GM10248 (cell line): ENCODE data around the gene PSEN2.

Experiments
- CTCF ChIA-PET: fragments of 300-600 bp; sonication (Branson Sonifier 250); formaldehyde crosslinking; extraction: SDS; loops from one replicate; lab custom pipeline; 2021; ENCODE audit warnings: antibody characterized with exemption; lab: Yijun Ruan, JAX
- POLR2A ChIA-PET: fragments of 350-650 bp; sonication (Branson Sonifier 250); formaldehyde crosslinking; extraction: SDS; loops from one replicate; lab custom pipeline; 2020; ENCODE audit warnings: antibody characterized with exemption; lab: Yijun Ruan, JAX
- DNase-seq: peaks from one replicate; pipeline ENCODE4 v3.0.0; 2012; ENCODE audit errors: extremely low spot score
- TF ChIP-seq, protein P1 (sequence below): IDR thresholded peaks from 2 replicates; pipeline ENCODE4 v1.5.1; 2012; ENCODE audit warnings: mild to moderate bottlenecking, low read depth; ENCODE audit errors: extremely low read depth, missing control alignments, control extremely low read depth

Gene PSEN2

DNA sequence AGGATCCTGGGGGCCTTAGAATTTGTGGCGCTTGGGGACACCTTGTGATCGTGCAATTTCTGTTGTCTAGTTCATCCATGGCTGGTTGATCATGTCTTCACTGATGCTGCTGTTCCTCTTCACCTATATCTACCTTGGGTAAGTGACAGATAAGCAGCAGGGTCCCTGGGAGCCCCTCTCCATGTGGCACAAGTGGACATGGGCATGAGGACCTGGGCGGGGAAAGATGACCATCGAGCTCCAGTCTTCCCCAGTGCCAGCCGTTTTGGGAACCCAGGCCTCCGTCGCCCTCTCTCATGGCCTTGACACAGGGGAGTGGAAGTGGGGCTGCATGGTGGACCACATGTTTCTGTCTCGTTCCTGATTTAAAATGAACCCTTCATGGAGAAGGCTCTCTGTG is 17.6 kb downstream of the PSEN2 start:
- POLR2A ChIA-PET: no interaction called here
- no peak for DNase-seq
- CTCF ChIA-PET: no interaction called here
- TF ChIP-seq, protein P1, sequence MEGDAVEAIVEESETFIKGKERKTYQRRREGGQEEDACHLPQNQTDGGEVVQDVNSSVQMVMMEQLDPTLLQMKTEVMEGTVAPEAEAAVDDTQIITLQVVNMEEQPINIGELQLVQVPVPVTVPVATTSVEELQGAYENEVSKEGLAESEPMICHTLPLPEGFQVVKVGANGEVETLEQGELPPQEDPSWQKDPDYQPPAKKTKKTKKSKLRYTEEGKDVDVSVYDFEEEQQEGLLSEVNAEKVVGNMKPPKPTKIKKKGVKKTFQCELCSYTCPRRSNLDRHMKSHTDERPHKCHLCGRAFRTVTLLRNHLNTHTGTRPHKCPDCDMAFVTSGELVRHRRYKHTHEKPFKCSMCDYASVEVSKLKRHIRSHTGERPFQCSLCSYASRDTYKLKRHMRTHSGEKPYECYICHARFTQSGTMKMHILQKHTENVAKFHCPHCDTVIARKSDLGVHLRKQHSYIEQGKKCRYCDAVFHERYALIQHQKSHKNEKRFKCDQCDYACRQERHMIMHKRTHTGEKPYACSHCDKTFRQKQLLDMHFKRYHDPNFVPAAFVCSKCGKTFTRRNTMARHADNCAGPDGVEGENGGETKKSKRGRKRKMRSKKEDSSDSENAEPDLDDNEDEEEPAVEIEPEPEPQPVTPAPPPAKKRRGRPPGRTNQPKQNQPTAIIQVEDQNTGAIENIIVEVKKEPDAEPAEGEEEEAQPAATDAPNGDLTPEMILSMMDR: no peak

GRCh38 chr1:226888816-226889215 is 18.4 kb downstream of the PSEN2 start:
- TF ChIP-seq, protein P1: no peak
- POLR2A ChIA-PET: no interaction called here
- no peak for DNase-seq
- CTCF ChIA-PET: no interaction called here

GRCh38 chr1:226889616-226890330 is 19.4 kb downstream of the PSEN2 start:
- POLR2A ChIA-PET: no interaction called here
- DNase-seq: no peak
- CTCF ChIA-PET: no interaction called here
- TF ChIP-seq, protein P1: no peak

DNA sequence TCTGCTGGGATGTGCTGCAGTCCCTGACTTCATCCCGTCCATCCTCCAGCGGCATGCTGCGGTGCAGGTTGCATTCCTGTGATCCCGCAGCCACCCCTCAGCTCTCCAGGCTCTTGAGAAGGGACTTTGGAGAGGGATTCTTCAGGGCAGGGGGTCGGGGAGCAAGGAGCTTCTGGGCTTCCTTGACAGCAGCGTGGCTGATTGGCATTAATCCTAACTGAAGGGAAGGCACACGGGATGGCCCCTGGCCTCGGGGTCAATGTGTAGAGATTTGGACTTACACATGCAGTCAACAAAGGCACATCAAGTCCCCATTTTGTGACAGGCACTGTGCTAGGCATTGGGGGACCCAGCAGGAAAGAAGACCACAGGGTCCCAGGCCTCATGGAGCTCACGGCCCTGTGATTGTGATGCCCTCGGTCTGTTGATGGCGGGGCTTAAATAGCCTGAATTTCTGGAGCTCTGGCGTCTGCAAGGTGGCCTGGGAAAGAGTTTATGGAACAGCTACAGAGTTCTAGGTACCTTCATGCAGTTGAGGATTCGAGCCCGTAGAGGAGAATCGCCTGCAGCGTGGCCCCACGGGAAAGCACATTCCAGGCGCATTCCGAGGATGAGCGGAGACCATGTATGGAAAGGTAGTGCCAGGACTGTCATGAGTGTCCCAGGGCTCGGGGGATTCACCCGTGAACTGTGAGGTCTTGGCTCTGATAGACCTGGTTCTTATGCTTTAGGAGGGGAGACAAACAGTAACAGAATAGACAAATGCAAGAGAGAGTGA is 20.1 kb downstream of the PSEN2 start:
- no peak for DNase-seq
- TF ChIP-seq, protein P1: no peak
- ChIA-PET CTCF (interaction anchor here (1.7 kb wide), 1 partner anchor 8 kb away, joined by 5 read pairs; no protein-coding TSS in a partner anchor), POLR2A (no interaction called here)

- TF ChIP-seq, protein P1: no peak
- ChIA-PET CTCF (interaction anchor here (1.1 to 1.7 kb wide), 2 partner anchors 9 to 21 kb away, joined by 3 to 5 read pairs; no protein-coding TSS in a partner anchor), POLR2A (no interaction called here)
- no peak for DNase-seq
These were observed 20.9 kb downstream of the PSEN2 start for GRCh38 chr1:226891346-226891745.

DNA sequence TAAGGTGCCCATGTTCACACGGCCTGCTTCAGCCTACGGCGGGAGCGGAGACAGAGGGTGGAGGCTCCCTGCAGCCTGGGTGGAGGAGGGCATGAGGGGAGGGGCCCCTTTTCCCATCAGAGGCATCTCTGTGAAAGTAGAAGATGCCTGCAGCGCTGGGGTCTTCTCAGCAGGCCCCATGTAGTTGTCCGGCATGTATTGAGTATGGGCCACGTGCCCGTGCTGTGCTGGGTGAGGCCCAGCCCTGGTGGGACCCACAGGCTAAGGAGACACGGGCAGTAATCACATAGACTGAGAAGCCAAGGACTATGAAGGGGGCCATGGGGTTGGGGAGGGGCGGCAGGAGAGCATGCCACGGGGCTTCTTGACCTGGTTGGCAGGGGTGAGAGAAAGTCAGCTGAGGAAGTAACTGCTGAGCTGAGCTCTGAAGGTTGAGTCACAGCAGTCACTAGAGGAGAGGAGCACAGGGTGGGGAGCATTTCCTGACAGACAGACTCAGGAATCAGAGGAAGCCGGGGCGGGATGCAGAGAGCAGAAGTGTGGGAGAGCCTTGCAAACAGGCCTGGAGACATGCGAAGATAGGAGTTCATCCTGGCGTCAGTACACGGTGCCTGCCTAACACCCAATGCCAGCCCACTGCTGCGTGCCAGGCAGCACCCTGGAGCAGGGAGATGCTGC is 21.6 kb downstream of the PSEN2 start:
- POLR2A ChIA-PET: no interaction called here
- CTCF ChIA-PET: interaction anchor here (1.1 to 1.7 kb wide), 2 partner anchors 9 to 20 kb away, joined by 3 to 5 read pairs; no protein-coding TSS in a partner anchor
- DNase-seq: no peak
- TF ChIP-seq, protein P1: no peak
